GM12864 (cell line): ENCODE data around the gene GAS2.
A peak's percentile ranks its signal among the peaks of the same experiment; 100 is the strongest.
"Not testable (repeated sequence)": the region's sequence is repeated elsewhere in the genome, so short reads cannot be mapped to it uniquely, and the experiment has no call there.

Experiments used
- DNase-seq: peaks from one replicate; pipeline ENCODE4 v3.0.0-alpha.2; 2011; ENCODE audit warnings: low read depth
- H3K4me3 ChIP-seq: 2 replicates; pipeline ENCODE4 v1.5.1; 2011; ENCODE audit warnings: mild to moderate bottlenecking, low read depth, low read length, control low read depth
- CTCF ChIP-seq: IDR thresholded peaks from 2 replicates; pipeline ENCODE4 v1.5.1; 2011; ENCODE audit warnings: low read depth, mild to moderate bottlenecking, moderate library complexity, low read length, control low read depth, inconsistent platforms; ENCODE audit errors: missing control alignments

The GAS2 gene

GRCh38 chr11:22633354-22633902, 33.0 kb upstream of the GAS2 start:
- peak; percentile 3 for TF ChIP-seq CTCF
- DNase-seq, result no peak
- H3K4me3 ChIP-seq, result no peak overlapping the region

GRCh38 chr11:22634897-22635629, 31.3 kb upstream of the GAS2 start:
- no peak for TF ChIP-seq CTCF
- no peak for DNase-seq

GRCh38 chr11:22635689-22636088, 30.7 kb upstream of the GAS2 start:
- no peak for DNase-seq
- no peak for TF ChIP-seq CTCF

More at GRCh38 chr11:22634897-22635629, 31.3 kb upstream of the GAS2 start:
- no peak overlapping the region for H3K4me3 ChIP-seq

GRCh38 chr11:22640862-22641261, 25.5 kb upstream of the GAS2 start:
- no peak for TF ChIP-seq CTCF
- no peak overlapping the region for H3K4me3 ChIP-seq
- no peak for DNase-seq

More at GRCh38 chr11:22635689-22636088, 30.7 kb upstream of the GAS2 start:
- no peak overlapping the region for H3K4me3 ChIP-seq

- no peak overlapping the region for H3K4me3 ChIP-seq
- DNase-seq, result no peak
- TF ChIP-seq CTCF, result no peak
These were observed 24.9 kb upstream of the GAS2 start for GRCh38 chr11:22641559-22641958.

GRCh38 chr11:22652346-22652745, 14.1 kb upstream of the GAS2 start:
- not testable (repeated sequence) for H3K4me3 ChIP-seq, DNase-seq

GRCh38 chr11:22656130-22656529, 10.3 kb upstream of the GAS2 start:
- no peak for DNase-seq
- H3K4me3 ChIP-seq, result no peak overlapping the region
- no peak for TF ChIP-seq CTCF
